SU-DHL-6 (cell line): ENCODE data around the gene FMNL3.

Experiments
- CTCF ChIP-seq: fragments of 200-600 bp; sonication (generic); IDR thresholded peaks from one replicate; pipeline ENCODE4 v1.5.1; 2017; ENCODE audit warnings: antibody characterized with exemption, mild to moderate bottlenecking, low read length, moderate library complexity; ENCODE audit not compliant: insufficient read depth, poor library complexity, severe bottlenecking
- EZH2phosphoT487 ChIP-seq: fragments of 200-600 bp; sonication (generic), shearing (Covaris generic); conservative IDR thresholded peaks from 2 replicates; pipeline ENCODE4 v1.6.1; 2018; ENCODE audit warnings: mild to moderate bottlenecking, antibody characterized with exemption, low read length, moderate library complexity, mixed read lengths

GRCh38 chr12:49641748-49642369, 65.3 kb downstream of the FMNL3 start:
- TF ChIP-seq CTCF (no peak), EZH2phosphoT487 (no peak)
